Thyroid gland (tissue), 4 donors: Measurements from ENCODE around the gene TANC1.

Source experiments
- CTCF ChIP-seq, 6 experiments: fragments of 200-600 bp in 3 of 6; fragments of 450-650 bp in 3 of 6; sonication (generic) in 3 of 6; IDR thresholded peaks; one replicate each; pipeline ENCODE4 v1.5.1; 2016 to 2019; ENCODE audit warnings: antibody characterized with exemption in 6 of 6, mild to moderate bottlenecking in 2 of 6, inconsistent platforms in 1 of 6, moderate library complexity in 1 of 6
- POLR2A ChIP-seq, 2 donors: fragments of 450-650 bp; IDR thresholded peaks; one replicate each; pipeline ENCODE4 v1.6.1; 2017; ENCODE audit warnings: antibody characterized with exemption in 2 of 2, mild to moderate bottlenecking in 2 of 2, moderate library complexity in 1 of 2

GRCh38 chr2:159118859-159119500, 150.5 kb downstream of the TANC1 start:
- TF ChIP-seq CTCF (IDR thresholded peaks at IDR 0.05) (no peak), POLR2A (IDR thresholded peaks at IDR 0.05) (no peak)
